Fibroblast of pulmonary artery (primary cell): ENCODE measurements around the gene MYOCOS.
A peak's percentile ranks its signal among the peaks of the same experiment; 100 is the strongest.
"Not testable (repeated sequence)": the region's sequence is repeated elsewhere in the genome, so short reads cannot be mapped to it uniquely, and the experiment has no call there.

Source experiments
- DNase-seq: peaks from one replicate; pipeline ENCODE4 v3.0.0-alpha.2; 2010; ENCODE audit warnings: low read depth
- H3K4me3 ChIP-seq: replicated peaks from 2 replicates; pipeline ENCODE4 v1.5.1; 2011; ENCODE audit warnings: low read depth, mild to moderate bottlenecking, control low read depth, low read length, moderate library complexity
- TF ChIP-seq, protein P1 (sequence below): IDR thresholded peaks from 2 replicates; pipeline ENCODE4 v1.5.1; 2011; ENCODE audit warnings: mild to moderate bottlenecking, control low read depth, low read length, inconsistent platforms; ENCODE audit errors: missing control alignments

Gene MYOCOS

GRCh38 chr1:171588230-171588629, 33.8 kb upstream of the MYOCOS start:
- DNase-seq, result no peak
- no peak overlapping the region for H3K4me3 ChIP-seq
- TF ChIP-seq, protein P1, sequence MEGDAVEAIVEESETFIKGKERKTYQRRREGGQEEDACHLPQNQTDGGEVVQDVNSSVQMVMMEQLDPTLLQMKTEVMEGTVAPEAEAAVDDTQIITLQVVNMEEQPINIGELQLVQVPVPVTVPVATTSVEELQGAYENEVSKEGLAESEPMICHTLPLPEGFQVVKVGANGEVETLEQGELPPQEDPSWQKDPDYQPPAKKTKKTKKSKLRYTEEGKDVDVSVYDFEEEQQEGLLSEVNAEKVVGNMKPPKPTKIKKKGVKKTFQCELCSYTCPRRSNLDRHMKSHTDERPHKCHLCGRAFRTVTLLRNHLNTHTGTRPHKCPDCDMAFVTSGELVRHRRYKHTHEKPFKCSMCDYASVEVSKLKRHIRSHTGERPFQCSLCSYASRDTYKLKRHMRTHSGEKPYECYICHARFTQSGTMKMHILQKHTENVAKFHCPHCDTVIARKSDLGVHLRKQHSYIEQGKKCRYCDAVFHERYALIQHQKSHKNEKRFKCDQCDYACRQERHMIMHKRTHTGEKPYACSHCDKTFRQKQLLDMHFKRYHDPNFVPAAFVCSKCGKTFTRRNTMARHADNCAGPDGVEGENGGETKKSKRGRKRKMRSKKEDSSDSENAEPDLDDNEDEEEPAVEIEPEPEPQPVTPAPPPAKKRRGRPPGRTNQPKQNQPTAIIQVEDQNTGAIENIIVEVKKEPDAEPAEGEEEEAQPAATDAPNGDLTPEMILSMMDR, result no peak

- peak; percentile 29 for DNase-seq
- TF ChIP-seq, protein P1, result no peak
- H3K4me3 ChIP-seq, result no peak overlapping the region
These were observed 32.0 kb upstream of the MYOCOS start for GRCh38 chr1:171590022-171590421.

DNA sequence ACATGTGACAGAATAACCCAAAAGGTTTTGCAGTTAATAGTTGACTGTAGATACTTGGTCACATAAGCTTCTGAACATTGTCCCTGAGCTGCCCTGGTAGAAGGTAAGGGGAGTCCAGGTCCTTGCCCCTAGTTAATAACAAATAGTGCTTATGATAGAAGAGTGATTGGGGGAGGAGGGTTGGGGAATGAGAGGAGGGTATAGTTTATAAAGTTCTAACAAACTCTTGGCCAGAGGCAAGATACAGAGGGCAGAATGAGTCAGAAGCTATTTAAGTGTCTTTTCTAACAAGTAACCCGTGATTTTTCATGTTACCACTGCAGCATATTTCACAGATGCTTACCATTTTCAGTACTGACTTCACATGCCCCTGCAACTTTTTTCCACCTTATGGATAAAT, 26.7 kb upstream of the MYOCOS start:
- TF ChIP-seq, protein P1, result no peak
- no peak overlapping the region for H3K4me3 ChIP-seq
- peak; percentile 14 for DNase-seq

DNA sequence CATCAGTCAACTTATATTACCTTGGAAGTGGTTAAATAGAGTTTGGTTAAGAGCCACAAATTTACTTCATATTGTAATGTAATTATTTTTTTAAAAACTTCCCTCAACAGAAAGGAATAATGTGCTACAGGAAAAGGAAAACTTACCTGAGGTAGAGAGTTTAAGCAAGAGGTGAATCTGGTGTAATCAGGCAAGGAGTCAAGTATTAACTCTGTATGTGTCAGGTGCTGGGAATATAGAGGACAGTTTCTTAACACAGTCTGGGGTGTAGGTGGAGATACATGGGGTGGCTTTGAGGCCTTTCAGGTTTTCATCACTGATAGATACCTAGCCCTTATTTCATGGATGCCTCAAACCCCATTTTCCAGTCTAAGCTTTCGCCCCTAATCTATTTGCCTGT, 25.9 kb upstream of the MYOCOS start:
- TF ChIP-seq, protein P1, result no peak
- no peak overlapping the region for H3K4me3 ChIP-seq
- no peak for DNase-seq

GRCh38 chr1:171596705-171597104, 25.3 kb upstream of the MYOCOS start:
- TF ChIP-seq, protein P1, result no peak
- H3K4me3 ChIP-seq, result no peak overlapping the region
- no peak for DNase-seq

GRCh38 chr1:171597203-171597602, 24.8 kb upstream of the MYOCOS start:
- no peak overlapping the region for H3K4me3 ChIP-seq
- DNase-seq, result no peak
- TF ChIP-seq, protein P1, result no peak

GRCh38 chr1:171600310-171600709, 21.7 kb upstream of the MYOCOS start:
- H3K4me3 ChIP-seq, DNase-seq: not testable (repeated sequence)
